NCI-H2171 treated with DMSO at 0.1 percent for 48 hours (cell line): Measurements from ENCODE around the gene HERC3.

ENCODE experiments used
- DNase-seq: peaks from one replicate; lab custom pipeline; 2025; lab: John Stamatoyannopoulos, UW

HERC3 gene

DNA sequence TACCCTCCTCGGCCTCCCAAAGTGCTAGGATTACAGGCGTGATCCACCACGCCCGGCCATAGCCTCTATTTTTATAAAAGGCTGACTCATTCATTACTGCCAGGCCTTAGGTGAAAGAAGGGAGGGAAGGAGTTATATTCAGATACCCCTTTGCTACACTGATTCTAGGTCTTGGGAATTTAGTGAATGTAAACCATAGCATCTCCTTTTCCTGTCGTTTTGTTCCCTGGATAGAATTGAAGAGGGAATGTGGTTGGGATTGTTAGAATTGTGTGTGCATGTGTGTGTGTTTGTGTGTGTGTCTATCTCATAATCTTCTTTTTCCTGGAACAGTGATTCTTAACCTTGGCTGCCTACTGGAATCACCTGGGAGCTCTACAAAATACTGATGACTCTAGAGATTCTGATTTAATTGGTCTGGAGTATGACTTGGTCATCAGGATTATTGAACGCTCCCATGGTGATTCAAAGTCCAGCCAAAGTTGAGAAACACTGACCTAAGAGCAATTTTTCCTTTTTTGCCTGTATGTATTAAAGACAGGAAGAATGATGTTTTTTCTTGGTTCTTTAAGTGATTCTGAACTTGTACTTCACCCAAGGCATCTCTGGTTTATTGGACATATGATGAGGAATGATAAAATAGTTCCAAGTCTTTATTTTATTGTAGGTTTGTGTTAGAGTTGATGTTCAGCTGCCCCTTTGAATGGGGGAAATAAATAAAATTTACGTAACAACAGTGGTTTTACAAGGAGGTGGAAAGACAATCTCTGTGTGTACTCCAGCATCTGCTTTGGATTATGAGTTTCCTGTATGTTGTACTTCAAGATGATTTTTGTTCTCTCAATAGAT is 68.4 kb downstream of the HERC3 start:
- DNase-seq, result no peak

DNA sequence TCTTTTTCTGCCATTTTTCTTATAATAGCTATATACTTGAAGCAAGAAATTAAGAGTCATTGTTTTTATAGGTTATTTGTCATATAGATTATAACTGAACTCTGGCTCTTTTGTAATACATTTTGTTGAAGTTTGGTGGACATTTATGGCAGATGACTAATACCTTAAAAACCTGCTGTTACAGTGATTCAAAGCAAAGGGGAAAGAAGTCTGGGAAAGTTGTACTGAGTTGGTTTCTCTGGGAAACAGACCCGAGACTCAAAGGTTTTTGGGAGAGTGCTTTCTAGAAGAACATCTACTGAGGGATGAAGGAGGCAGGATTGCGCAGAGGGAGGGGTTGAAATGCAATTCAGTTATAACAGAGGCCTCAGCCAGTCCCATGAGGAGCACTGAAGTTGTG is 69.5 kb downstream of the HERC3 start:
- no peak for DNase-seq

DNA sequence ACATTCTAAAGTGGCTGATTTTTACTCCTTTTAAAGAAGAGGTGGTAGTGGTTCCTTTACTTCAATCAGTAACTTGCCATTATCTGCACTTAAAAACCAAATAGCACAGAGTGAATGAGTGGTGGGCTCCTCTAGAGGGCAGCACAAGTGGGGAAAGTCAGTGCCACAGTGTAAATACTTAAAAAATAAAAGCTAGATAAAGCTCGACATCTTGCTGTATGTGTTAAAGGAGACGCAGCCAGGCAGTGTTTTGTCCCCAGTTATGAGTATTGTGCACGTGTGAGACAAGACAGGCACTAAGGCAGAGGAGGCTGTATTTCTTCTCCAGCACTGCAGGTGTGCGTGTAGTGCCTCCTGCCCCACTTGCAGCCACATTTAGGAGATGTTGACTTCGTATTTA is 80.7 kb downstream of the HERC3 start:
- DNase-seq, result no peak

DNA sequence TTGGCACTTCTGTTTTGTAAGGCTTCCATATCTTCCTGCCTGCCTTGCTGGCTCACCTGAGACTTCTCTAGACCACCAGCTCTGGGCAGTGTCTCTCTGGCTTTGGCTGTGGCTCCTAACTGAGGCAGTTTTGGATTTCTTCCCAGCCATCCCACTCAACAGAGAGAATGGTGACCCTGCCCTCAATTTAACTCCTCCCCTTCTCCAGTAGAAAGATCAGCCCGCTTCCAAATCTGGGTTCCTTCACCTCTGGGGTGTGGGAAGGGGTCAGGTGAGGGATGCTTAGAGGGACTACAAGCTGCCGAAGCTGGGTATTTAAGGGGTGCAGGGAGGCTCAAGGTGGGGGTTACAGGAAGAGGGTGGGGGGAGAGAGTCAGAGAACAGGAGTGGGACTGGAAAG is 81.6 kb downstream of the HERC3 start:
- no peak for DNase-seq

DNA sequence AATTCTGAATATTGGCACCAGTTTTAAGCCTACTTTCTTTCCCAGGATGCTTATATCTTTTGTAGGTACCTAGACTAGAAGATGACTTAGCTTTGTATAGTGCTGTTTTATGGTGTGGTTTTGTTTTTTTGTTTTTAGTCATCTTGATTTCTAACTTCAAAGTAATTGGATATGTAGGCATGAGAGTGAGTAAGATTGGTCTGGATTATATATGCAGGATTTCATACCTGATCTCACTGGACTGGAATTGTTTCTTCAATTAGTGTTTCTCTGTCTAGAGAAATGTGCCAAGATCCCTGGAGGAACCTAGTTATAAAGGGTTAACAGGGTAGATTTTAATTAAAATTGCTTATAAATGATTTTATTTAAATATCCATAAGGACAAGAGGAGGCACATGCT is 82.3 kb downstream of the HERC3 start:
- no peak for DNase-seq

DNA sequence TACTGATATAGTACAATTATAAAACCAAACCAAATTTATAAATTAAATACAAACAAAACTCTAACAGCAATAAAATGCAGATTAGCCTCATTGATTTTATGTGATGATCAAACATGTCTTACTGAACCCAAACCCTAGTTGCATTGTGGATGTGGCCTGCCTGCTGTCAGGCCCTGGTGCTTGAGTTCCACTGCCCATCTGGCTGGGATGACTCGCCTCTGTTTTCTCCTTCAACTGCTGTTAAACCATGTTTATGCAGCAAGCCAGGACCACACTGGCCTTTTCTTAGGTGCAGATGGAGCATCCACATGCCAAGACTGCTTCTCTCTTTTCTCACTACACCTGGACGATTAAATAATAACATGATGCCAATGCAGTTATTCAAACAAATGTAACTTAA is 82.7 kb downstream of the HERC3 start:
- peak; percentile 19 for DNase-seq

DNA sequence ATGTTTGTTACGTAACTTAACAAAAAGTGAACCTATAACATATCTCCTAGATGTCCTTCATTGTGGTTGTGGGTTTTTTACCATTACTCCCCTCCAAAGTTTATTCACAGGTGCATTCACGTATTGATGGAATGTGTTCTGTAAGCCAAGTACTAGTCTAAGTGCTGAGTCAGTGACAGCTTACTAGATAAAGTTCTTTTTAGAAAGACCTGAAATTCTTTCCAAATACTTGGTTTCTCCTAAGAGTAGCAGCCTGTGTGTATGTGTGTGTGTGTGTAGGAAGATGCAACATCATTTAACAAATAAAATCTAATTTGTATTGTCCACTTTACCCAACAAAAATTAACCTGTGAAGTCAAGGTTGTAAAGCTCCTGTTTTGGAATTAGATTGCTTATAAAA is 83.3 kb downstream of the HERC3 start:
- no peak for DNase-seq

DNA sequence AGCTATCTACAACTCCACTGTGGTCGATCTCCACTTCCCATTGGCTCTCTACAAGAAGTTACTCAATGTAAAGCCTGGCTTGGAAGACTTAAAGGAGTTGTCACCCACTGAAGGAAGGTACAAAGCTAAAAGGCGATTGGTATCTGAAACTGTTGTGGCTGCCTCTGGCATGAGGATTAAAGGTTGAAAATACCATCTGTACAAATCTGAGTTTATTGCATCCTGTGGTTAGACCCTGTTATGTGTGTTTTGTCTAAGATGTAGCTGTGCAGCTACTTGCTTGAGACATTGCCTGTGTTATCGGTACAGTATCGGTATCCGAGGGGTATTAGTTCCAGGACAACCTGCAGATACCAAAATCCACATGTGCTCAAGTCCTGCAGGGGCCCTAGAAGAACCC is 88.9 kb downstream of the HERC3 start:
- no peak for DNase-seq

DNA sequence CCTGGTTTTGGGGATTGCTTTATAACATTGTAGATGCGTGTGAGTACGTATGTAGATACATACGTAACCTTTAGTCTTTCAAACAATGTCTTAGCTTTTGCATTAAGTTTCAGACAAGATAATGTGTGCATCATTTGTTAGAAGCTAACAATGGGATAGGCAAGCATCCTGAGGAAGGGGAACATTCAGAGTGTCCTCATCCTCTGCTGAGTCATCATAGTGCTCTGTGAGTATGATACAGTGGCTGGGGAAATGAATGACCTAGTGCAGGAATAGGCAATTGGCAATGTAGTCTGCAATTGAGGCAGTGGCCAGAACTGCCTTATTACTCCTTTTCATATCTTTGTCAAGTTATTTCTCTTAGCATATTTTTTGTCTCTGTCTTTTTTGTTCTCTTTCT is 98.1 kb downstream of the HERC3 start:
- DNase-seq, result no peak

DNA sequence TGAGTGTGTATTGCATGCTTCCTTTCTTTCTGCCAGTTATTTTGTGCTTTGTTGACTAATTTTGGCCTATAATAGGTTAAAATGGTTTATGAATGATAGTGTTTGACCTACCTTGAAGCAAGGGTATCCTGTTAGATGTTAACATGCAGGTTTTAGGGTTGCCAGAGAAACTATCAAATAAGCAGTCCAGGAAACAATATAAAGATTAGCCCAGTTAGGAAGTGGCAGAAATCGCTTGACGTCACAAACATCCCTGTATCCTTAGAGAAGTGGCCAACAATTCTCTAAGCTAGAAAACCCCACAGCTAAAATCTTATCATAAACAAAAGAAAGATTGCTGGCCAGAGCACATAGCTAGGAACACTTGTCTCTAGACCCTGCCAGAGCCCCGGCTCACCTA is 101.5 kb downstream of the HERC3 start:
- no peak for DNase-seq

DNA sequence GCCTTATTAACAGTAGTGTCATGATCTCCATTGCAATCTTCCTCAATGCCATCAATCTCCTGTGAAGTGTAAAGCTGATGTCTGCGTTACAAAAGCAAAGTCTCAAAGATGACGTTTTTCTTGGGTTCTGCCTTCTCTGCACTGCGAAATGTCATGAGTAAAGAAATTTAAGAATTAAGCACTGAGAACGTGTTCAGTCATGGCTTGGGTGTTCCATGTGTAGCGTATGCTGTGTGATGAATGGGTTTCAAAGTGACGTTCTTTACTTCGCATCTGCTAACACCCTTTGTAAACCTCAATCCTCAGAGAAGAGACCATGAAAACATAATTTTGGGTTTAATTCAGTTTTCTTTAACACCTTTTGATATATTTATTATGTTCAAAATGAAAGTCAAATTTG is 104.3 kb downstream of the HERC3 start:
- DNase-seq, result no peak

DNA sequence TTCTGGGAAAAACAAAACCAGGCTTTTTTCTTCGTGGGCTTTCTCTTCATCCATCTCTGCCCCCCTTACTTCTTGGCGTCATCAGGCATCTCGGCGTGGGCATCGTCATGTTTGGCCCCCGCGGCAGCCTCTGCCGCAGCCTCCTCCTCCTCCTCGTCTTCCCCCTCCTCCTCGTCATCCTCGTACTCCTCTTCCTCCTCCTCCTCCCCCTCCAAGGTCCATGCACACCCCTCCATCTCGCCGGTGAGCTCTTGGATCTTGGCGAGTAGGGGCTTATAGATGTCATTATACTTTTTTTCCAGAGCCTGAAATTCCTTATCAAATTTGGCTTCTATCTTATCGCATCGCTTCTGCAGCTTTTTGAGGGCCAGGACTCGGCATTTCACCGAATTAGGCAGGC is 104.9 kb downstream of the HERC3 start:
- DNase-seq, result no peak

DNA sequence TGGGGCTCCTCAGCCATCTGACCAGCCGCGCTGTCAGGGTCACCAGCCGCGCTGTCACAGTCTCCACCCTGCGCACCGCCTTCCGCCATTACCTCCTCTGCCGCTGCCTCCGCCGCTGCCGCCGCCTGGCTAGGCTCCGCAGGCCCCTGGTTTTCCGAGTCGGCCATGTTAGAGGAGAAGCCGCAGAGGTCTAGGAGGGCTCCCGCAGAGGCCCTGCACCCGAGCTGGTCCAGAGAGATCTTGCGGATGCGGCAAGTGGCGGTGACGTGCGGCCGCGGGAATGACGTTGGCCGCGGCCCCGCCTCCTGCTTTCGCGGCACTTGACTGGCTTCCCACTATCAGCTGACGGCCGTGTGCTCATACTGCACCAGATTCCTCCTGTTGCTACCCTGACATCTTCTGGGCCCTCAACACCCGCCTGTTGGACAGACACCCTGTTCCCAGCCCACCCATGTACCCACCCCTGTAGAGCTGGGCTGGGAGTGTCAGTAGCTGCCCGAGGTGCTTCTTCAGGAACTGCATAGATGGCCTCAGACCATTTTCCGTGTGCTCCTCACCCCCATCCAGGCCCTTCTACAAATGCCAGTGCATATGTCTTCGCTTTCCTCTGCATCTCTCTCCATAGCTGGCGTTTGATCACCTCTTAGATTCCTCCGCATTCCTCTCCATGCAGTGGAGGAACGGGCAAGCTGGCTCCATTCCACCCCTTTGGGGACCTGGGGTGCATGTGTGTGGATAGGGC is 105.5 kb downstream of the HERC3 start, which contains the start of gene NAP1L5:
Gene NAP1L5 (minus strand): TSS at position 242 of the 742 bp plus-strand sequence. CDS start 75 bp downstream, at position 167.
- no peak for DNase-seq

DNA sequence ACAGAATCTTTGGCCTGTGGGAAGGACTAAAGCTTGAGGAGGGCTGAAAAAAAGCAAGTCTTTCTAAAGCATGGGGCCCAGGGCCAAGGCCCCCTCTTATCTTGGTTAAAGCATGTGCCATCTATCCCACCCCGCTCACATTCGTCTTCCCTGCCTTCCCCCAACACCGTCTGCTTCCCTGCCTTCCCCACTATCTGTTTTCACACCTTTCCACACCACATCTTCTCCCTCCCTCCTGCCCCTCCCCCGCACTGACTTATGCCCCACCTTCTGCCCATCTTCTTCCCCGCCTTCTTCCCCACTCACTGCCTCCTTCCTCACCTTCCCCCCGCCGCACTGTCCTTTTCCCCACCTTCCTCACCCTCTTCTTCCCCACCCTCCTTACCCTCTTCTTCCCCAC is 106.2 kb downstream of the HERC3 start:
- DNase-seq, result no peak

DNA sequence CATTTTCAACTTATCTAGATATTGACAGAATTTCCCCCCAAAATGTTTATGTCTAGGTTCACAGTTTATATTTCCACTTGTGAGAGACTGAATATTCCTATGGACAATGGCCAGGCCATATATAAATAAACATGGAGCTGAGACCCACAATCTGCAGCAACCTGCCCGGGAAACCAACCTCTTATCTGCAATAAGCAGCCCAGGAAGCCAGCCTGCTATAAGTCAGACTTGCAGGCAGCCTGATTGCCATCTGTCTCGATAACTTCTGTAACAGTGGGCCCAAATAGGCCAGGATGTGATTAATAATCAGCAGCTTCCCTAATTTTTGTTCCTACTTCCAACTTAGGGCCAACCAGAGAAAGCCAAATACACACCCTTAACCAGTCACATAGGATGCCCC is 110.5 kb downstream of the HERC3 start:
- no peak for DNase-seq

DNA sequence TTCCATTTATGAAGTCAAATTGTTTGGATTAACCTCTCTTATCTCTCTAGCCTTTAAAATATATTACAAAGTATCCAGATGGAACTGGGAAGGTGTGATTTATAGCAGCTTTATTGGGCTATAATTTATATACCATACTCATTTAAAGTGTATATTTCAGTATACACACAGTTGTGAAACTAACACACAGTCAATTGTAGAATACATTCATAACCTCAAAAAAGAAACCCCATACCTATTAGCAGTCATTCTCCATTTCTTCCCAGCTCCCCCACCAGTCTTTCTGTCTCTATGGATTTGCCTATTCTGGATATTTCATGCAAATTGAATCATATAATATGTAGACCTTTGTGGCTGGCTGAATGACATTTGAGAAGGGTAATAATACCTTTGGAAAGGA is 112.9 kb downstream of the HERC3 start:
- no peak for DNase-seq

DNA sequence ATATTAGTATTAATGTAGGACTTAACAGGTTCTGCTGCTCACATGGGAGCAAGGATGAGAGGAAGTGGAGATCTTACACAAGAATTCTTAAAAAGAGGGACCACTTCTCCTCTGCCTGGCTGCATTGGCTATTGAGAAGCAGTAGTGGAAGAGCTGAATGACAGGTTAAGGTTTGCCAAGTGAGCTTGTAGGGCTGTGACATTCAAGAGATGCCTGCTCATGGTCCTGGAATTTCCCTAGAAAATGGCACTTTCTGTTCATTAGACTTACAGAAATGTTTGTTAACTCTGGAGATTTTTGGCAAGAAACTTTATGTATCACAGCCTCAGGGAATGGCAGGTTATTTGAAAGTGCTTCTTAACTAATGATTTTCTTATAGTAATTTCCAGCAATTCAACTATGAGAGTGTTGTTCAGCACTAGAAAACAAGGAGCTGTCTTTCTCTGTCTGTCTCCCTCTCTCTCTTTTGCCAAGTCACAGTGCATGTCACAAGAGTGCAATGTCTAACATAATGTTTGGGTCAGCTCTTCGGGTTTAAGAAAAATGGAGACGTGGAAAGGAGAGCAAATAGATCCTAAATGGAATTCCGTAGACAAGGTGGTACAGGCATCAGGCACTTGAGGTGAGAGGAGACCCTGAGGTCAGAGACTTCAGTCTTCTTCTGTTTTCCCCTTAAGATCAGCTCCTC is 113.7 kb downstream of the HERC3 start:
- DNase-seq, result no peak

DNA sequence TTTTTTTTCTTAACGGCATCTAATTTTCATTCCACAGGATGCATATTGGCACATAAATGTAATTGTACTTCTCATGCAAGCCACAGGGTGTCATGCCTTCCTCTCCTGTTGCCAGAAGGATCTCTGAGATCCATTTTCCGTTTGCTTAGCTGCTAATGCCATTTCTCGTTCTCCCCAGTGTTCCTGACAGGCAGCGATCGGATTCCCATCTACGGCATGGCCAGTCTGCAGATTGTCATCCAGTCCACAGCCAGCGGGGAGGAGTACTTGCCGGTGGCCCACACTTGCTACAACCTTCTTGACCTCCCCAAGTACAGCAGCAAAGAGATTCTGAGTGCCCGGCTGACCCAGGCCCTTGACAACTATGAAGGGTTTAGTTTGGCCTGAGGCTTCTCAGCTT is 114.3 kb downstream of the HERC3 start:
- DNase-seq, result peak; percentile 12

DNA sequence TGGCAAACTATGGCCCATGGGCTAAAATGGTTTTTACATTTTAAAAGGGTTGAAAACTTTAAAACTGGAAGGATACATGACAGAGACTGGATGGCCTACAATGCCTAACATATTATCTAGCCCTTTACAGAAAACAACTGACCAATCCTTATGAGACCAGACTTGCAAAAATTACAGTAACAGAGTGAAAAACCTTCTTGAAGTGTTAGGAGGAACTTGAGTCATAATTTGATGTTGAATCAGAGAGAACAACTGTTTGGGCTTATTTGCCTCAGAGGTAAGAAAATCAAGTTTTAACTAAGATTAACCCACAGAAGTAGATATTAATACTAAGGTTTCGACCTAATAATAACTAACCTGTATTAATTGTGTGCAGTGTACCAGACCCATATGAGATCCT is 117.7 kb downstream of the HERC3 start:
- no peak for DNase-seq

DNA sequence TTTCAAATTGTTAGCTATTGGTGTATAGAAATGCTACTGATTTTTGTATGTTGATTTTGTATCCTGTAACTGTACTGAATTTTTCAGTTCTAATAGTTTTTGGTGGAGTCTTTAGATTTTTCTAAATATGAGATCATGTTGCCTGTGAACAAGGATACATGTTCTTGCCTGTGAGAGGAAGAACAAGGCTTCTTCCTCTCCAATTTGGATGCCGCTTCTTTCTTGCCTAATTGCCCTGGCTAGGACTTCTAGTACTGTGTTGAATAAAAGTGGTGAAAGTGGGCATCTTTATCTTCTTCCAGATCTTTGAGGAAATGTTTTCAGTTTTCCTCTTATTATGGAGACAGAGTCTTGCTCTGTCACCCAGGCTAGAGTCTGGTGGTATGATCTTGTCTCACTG is 121.5 kb downstream of the HERC3 start:
- DNase-seq, result no peak

DNA sequence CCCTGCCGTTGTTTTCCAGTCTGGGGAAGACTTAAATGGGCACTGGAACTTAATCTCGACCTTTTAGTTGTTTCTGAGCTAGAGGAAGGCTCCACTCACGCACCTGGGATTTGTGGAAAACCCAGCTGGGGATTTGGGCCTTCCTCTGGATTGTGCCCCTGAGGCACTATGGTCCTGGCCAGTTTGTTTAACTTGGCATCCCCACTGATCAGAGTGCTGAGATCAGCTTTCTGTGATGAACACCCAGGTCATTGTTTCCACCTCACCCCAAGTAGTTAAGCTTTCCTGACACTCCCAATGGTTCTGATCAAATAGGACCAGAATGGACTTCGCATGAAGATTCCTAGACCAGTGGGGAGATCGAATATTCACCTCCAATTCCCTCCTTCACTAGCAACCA is 125.8 kb downstream of the HERC3 start:
- DNase-seq, result no peak

DNA sequence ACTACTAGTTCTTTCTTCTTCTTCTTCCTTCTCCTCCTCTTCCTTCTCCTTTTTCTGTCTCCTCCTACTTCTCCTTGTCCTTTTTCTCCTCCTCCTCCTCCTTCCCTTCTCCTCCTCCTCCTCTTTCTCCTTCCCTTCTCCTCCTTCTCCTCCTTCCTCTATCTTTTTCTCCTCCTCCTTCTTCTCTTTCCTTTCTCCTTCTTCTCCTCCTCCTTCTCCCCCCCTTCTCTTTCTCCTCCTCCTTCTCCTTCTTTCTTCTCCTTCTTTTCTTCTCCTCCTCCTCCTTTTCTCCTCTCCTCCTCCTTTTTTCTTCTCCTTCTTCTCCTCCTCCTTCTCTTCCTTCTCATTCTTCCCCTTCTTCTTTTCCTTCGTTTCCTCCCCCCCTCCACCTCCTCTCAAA is 127.1 kb downstream of the HERC3 start:
- DNase-seq, result no peak
